MM.1S (cell line): ENCODE data around the gene TMEM198.

Source experiments
- CTCF ChIP-seq: fragments of 300-600 bp; sonication (generic); IDR thresholded peaks from 2 replicates; pipeline ENCODE4 v1.5.1; 2016; ENCODE audit warnings: antibody characterized with exemption, low read length, mixed read lengths
- EZH2 ChIP-seq: fragments of 300-600 bp; sonication (generic); optimal IDR thresholded peaks from 2 replicates; pipeline ENCODE3; 2017; ENCODE audit warnings: low read depth, mild to moderate bottlenecking, antibody characterized with exemption, low read length, mixed read lengths
- EZH2phosphoT487 ChIP-seq: fragments of 300-600 bp; sonication (generic); IDR thresholded peaks from 2 replicates; pipeline ENCODE4 v1.6.1; 2018; ENCODE audit warnings: antibody characterized with exemption, low read length

GRCh38 chr2:219506802-219507526 is 36.9 kb upstream of the TMEM198 start:
- TF ChIP-seq EZH2phosphoT487 (no peak), CTCF (no peak), EZH2 (no peak)
